Fibroblast of pulmonary artery (primary cell): Measurements from ENCODE around the gene IQGAP2.

Experiments used
- DNase-seq: peaks from one replicate; pipeline ENCODE4 v3.0.0-alpha.2; 2010; ENCODE audit warnings: low read depth
- H3K4me3 ChIP-seq: replicated peaks from 2 replicates; pipeline ENCODE4 v1.5.1; 2011; ENCODE audit warnings: low read depth, mild to moderate bottlenecking, control low read depth, low read length, moderate library complexity
- CTCF ChIP-seq: IDR thresholded peaks from 2 replicates; pipeline ENCODE4 v1.5.1; 2011; ENCODE audit warnings: mild to moderate bottlenecking, control low read depth, low read length, inconsistent platforms; ENCODE audit errors: missing control alignments

IQGAP2 gene

GRCh38 chr5:76608833-76609232 lies 205.7 kb downstream of the IQGAP2 start:
- H3K4me3 ChIP-seq = no peak overlapping the region
- DNase-seq = peak; percentile 79
- TF ChIP-seq CTCF = no peak

- DNase-seq = no peak
- TF ChIP-seq CTCF = no peak
- no peak overlapping the region for H3K4me3 ChIP-seq
Measured at GRCh38 chr5:76610196-76610595, 207.1 kb downstream of the IQGAP2 start.

- H3K4me3 ChIP-seq = no peak overlapping the region
- no peak for DNase-seq
- no peak for TF ChIP-seq CTCF
Measured at GRCh38 chr5:76612942-76613341, 209.9 kb downstream of the IQGAP2 start.

- no peak overlapping the region for H3K4me3 ChIP-seq
- no peak for TF ChIP-seq CTCF
- no peak for DNase-seq
Measured at GRCh38 chr5:76615759-76616158, 212.7 kb downstream of the IQGAP2 start.

- H3K4me3 ChIP-seq = no peak overlapping the region
- no peak for TF ChIP-seq CTCF
- no peak for DNase-seq
Measured at GRCh38 chr5:76616206-76616605, 213.1 kb downstream of the IQGAP2 start.

- no peak for DNase-seq
- no peak overlapping the region for H3K4me3 ChIP-seq
- no peak for TF ChIP-seq CTCF
Measured at GRCh38 chr5:76617229-76617628, 214.1 kb downstream of the IQGAP2 start.

- H3K4me3 ChIP-seq = no peak overlapping the region
- peak; percentile 70 for DNase-seq
- no peak for TF ChIP-seq CTCF
Measured at GRCh38 chr5:76617675-76618074, 214.6 kb downstream of the IQGAP2 start.
